ENCODE data around the gene ZNF346.

ZNF346 gene

GRCh38 chr5:177113566-177114424, 91.3 kb downstream of the ZNF346 start (continued):
- TF ChIP-seq ZNF704 (tag by site-specific recombination; IDR thresholded peaks at IDR 0.05) = no peak
- 0 out of 2 replicates have a peak, but pooled peaks have one; percentile 11 for TF ChIP-seq GLI4 (tag by site-specific recombination; IDR thresholded peaks at IDR 0.05)
- no peak; the same call in none of the 2 replicates for TF ChIP-seq ZNF600 (tag by site-specific recombination; IDR thresholded peaks at IDR 0.05)
- TF ChIP-seq ZNF624 (tag by site-specific recombination; IDR thresholded peaks at IDR 0.05) = no peak
- TF ChIP-seq HOXD13 (CRISPR knock-in tag; IDR thresholded peaks at IDR 0.05; ENCODE audit: borderline replicate concordance) = no peak
- TF ChIP-seq ZNF776 (tag by site-specific recombination; IDR thresholded peaks at IDR 0.05; ENCODE audit: borderline replicate concordance) = no peak
- peak; percentile 98 for TF ChIP-seq CTCF (tag by site-specific recombination; IDR thresholded peaks at IDR 0.05)
- TF ChIP-seq ZNF580 (tag by site-specific recombination; IDR thresholded peaks at IDR 0.05) = no peak
- no peak for TF ChIP-seq ZNF514 (tag by site-specific recombination; IDR thresholded peaks at IDR 0.05)
- no peak for TF ChIP-seq KLF1 (tag by site-specific recombination; IDR thresholded peaks at IDR 0.05)
- peak; percentile 20; the same call in 1 of the 2 replicates for TF ChIP-seq ZNF335 (tag by site-specific recombination; conservative IDR thresholded peaks at IDR 0.05)
- TF ChIP-seq ZNF311 (tag by site-specific recombination; IDR thresholded peaks at IDR 0.05; ENCODE audit: borderline replicate concordance) = no peak
- TF ChIP-seq ZBTB17 (tag by site-specific recombination; IDR thresholded peaks at IDR 0.05) = peak; percentile 54
- peak; percentile 48; the same call in 1 of the 2 replicates for TF ChIP-seq SP7 (tag by site-specific recombination; IDR thresholded peaks at IDR 0.05)
- TF ChIP-seq SCRT2 (tag by site-specific recombination; IDR thresholded peaks at IDR 0.05) = no peak
- peak; percentile 66; the same call in 1 of the 2 replicates for TF ChIP-seq ZNF2 (tag by site-specific recombination; IDR thresholded peaks at IDR 0.05)
- TF ChIP-seq ZNF394 (tag by site-specific recombination; IDR thresholded peaks at IDR 0.05; ENCODE audit: borderline replicate concordance) = no peak
- TF ChIP-seq ZNF692 (tag by site-specific recombination; IDR thresholded peaks at IDR 0.05) = peak; percentile 33; the same call in 1 of the 2 replicates
- TF ChIP-seq ZNF280D (tag by site-specific recombination; IDR thresholded peaks at IDR 0.05) = no peak
- TF ChIP-seq HOXA7 (CRISPR knock-in tag; IDR thresholded peaks at IDR 0.05; ENCODE audit: borderline replicate concordance) = no peak
- TF ChIP-seq ZBTB48 (tag by site-specific recombination; IDR thresholded peaks at IDR 0.05) = 0 out of 2 replicates have a peak, but pooled peaks have one; percentile 22
- TF ChIP-seq ZNF366 (tag by site-specific recombination; conservative IDR thresholded peaks at IDR 0.05) = peak; percentile 75
- no peak for TF ChIP-seq ZNF114 (tag by site-specific recombination; IDR thresholded peaks at IDR 0.05)
- no peak for TF ChIP-seq ZNF488 (tag by site-specific recombination; IDR thresholded peaks at IDR 0.05)
- no peak for TF ChIP-seq AEBP2 (tag by site-specific recombination; IDR thresholded peaks at IDR 0.05; ENCODE audit: borderline replicate concordance)
- TF ChIP-seq ZNF629 (tag by site-specific recombination; IDR thresholded peaks at IDR 0.05) = 0 out of 2 replicates have a peak, but pooled peaks have one; percentile 19
- no peak for TF ChIP-seq ZNF416 (tag by site-specific recombination; IDR thresholded peaks at IDR 0.05)

Data from HEK293 (cell line).